NCI-H1694 (cell line): Measurements from ENCODE around the gene VILL.
"Not testable (repeated sequence)": the region's sequence is repeated elsewhere in the genome, so short reads cannot be mapped to it uniquely, and the experiment has no call there.

ENCODE experiments used
- DNase-seq: peaks from one replicate; lab custom pipeline; 2025; lab: John Stamatoyannopoulos, UW

The VILL gene

DNA sequence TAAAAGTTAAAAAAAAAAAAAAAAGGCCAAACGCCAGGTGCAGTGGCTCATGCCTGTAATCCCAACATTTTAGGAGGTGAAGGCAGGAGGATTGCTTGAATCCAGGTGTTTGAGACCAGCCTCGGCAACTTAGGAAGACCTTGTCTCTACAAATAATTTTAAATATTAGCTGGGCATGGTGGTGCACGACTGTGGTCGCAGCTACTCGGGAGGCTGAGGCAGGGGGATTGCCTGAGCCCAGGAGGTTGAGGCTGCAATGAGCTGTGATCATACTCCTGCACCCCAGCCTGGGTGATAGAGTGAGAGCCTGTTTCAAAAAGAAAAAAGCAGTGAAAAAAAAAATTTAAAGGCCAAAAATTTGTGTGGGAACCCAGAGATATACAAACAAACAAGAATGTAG is 45.7 kb downstream of the VILL start:
- no peak for DNase-seq

DNA sequence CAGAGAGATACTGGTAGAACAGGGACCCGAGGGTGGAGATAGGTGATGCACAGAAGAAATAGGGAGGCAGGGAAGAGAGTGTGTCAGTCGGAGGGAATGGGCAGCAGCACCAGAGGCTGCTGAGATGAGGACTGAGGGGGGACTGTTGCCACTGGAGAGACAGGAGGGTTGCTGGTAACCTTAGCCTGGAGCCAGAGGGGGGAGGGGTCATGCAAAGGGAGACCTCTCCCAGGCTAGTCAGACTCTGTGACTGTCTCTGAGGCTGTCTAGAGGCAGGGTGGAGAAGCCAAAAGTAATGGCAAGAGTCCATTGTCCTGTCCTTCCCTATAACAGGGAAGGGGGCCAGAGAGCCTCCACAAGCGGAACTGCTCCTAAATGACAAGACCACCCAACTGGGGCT is 46.3 kb downstream of the VILL start:
- no peak for DNase-seq

- DNase-seq: no peak
These were observed 47.9 kb downstream of the VILL start for GRCh38 chr3:38038447-38038911.

DNA sequence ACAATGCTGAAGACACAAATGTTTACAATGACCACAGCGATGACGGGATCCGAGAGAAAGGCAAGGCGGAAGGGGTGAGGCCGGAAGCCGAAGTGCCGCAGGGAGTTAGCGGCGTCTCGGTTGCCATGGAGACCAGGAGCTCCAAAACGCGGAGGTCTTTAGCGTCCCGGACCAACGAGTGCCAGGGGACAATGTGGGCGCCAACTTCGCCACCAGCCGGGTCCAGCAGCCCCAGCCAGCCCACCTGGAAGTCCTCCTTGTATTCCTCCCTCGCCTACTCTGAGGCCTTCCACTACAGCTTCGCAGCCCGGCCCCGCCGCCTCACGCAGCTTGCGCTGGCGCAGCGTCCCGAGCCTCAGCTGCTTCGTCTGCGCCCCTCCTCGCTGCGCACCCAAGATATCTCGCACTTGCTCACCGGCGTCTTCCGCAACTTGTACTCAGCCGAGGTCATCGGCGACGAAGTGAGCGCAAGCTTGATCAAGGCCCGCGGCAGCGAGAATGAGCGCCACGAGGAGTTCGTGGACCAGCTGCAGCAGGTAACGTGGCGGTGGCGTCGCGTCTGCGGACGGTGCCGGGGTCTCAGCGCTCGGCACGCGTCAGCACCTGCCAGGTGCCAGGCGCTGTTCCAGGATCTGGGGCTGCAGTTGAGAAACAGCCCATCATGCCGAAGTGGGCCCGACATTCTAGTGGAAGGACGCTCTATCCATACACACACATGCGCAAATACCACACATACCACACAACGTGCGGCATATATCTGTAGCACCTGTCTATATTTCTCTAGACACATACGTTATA is 48.7 kb downstream of the VILL start, which contains the start of gene DLEC1:
DLEC1 (plus strand) TSS at position 108 of the 798 bp plus-strand sequence; CDS start at position 126, 18 bp downstream.
- no peak for DNase-seq

DNA sequence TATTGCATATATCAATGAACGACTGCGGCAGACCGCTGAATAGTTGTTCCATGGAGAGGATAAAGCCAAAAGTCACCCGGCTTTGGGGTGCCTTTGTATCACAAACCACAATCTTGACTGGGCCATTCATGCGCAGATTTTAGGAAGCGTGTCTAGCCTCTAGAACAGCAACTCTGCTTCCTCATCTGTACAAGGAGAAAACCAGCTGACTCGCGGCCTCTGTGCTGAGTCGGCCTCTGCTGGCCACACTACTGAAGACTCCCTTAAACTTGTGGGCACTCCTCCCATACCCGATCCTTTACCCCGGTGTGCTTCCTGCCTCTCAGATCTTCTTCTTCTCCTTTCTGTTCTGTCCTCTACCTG is 49.3 kb downstream of the VILL start:
- no peak for DNase-seq

GRCh38 chr3:38040401-38040800 is 49.8 kb downstream of the VILL start:
- no peak for DNase-seq

DNA sequence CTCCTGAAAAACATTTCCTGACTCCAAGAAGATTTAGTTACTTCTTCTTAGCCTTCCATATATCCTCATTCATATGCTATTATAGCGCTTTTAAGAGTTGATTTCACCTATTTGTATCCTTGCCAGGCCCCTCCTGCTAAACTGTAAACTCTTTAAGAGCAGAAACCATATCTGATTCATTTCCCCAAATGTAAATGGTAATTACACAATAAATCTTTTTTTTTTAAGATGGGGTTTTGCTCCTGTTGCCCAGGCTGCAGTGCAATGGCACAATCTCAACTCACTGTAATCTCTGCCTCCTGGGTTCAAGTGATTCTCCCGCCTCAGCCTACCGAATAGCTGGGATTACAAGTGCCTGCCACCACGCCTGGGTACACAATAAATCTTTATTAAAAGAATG is 52.9 kb downstream of the VILL start:
- DNase-seq: no peak

DNA sequence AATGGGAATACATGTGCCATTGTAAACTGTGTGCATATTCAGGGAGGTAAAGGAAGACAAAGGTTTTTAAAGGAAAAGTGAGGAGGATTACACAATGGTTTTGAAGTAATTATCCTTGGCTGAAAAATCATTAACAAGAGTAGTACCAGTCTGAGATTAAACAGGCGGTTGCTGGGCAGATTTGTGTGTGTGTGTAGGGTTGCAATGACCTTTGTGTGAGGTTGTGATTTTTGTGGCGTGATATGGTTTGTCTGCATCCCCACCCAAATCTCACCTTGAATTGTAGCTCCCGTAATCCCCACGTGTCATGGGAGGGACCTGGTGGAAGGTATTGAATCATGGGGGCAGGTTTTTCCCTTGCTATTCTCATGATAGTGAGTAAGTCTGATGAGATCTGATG is 55.4 kb downstream of the VILL start:
- DNase-seq: no peak

DNA sequence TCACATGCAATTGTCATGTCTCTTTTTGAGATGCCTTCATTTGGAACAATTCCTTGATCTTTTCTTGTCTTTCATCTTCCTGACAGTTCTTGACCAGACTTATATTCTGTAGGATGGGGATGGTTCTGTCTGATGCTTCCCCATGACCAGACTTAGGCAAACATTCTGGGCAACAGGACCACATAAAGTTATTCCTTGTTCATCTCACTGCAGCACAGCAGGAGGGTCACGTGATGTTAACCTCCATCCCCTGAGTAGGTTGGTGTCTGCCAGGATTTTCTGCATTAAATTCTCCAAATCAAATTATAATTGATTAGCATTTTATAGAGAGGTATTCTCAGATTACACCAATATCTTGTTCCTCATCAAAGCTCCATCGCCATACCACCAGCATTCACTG is 56.2 kb downstream of the VILL start:
- DNase-seq: no peak

DNA sequence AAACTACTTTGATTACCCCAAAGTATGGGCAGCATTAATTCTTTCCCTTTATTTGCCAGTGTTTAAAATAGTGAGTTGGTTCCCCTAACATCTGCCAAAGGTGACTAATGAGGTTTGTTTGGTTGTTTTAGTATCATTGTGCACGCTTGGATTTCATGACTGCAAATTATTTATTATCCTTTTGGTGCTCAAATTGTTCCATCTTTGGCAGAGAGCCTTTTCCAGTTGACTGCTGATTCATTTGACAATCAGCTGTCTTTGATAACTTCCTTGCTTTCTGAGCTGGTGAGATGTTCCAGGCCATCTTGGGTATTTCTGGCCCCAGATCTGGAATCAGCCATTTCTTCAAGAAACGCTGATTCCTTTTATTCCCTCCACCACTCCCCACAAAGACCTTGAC is 57.3 kb downstream of the VILL start:
- no peak for DNase-seq

GRCh38 chr3:38049358-38050126 is 59.0 kb downstream of the VILL start:
- DNase-seq: no peak

DNA sequence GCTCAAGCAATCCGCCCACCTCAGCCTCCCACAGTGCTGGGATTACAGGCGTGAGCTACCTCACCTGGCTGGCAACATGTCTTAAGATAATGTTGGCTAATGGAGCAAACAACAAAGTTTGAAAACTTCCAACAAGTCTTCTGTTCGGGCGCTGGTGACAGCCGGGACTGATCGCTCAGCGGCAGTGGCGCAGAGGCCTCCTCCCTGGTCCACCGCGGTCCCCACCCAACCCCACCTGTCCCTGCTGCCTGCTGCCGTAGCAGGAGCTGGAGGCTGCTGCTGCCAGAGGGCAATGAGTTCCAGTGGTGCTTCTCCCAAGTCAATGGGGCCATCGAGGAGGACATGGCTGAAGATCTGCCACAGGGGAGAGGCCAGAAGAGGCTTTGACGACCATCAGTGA is 60.5 kb downstream of the VILL start:
- DNase-seq: no peak

- not testable (repeated sequence) for DNase-seq
These were observed 62.7 kb downstream of the VILL start for GRCh38 chr3:38053286-38053685.

DNA sequence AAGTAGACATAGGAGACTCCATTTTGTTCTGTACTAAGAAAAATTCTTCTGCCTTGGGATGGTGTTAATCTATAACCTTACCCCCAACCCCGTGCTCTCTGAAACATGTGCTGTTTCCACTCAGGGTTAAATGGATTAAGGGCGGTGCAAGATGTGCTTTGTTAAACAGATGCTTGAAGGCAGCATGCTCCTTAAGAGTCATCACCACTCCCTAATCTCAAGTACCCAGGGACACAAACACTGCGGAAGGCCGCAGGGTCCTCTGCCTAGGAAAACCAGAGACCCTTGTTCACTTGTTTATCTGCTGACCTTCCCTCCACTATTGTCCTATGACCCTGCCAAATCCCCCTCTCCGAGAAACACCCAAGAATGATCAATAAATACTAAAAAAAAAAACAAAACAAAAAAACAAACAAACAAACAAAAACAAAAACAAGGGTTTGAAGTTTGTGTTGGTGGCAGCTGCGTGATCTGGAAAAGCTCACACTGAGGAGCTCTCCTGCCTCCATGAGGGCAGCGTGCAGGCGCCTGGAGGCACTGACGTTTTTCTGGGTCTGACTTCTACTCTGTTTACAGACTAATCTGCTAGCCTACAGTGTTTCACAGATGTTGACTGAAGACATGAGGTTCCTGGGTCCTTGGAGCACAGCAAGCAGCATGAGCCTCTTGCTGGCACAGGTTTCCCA is 63.4 kb downstream of the VILL start:
- not testable (repeated sequence) for DNase-seq

DNA sequence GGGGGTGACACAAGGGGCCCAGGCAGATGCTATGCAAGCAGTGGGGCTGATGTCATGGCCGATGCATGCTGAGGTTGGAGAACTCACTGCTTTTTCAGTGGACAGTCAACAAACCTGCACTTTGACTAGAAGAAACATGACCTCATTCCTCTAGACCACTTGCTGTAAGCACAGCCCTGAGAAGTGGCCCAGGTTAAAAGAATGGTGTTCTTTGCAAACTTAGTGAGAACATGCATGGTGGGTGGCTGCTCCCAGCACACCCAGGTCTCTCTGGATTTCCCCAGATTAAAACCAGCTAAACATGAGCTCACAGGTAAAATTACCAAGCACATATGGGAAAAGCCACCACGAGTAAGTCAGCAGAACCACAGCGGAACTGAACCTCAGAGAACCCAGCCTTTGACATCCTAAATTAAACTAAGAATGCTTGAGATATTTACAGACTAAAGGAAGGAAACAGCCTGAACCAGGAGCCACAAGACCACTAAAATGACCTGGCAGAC is 64.0 kb downstream of the VILL start:
- no peak for DNase-seq
